Measurements from ENCODE around the gene SNRPA1. TPM values are rescaled to one million over a fixed set of nuclear protein-coding genes. Genes with fewer than 3 reads are reported as not detected.
"Not testable (repeated sequence)": the region's sequence is repeated elsewhere in the genome, so short reads cannot be mapped to it uniquely, and the experiment has no call there.

Gene SNRPA1
- polyA plus RNA-seq, 1 experiment = 57.0 TPM

DNA sequence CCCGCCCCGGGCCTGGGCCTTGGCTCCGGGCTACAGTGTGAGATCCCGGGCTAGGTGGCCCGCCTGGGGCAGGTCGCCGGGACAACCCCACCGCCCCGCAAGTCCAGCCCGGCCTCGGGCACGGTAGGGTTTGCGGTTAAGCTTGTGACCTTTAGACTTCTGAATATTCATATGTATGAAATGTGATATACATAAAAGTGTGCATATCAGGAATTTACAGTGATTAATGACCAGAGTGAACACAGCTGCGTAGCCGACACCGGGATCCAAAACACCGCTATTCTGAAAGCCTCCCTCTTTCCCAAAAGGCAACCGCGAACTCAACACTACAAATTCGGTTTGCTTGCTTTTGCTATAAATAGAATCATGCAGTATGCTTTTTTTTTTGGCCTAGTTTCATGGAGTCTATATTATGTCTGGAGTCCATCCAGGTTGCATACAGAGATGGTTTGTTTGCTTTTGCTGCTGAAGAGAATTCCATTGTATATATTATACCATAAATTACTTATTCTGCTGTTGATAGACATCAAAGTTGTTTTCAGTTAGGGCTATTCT is 636 bp upstream of the SNRPA1 start:
- TF ChIP-seq, protein P1, sequence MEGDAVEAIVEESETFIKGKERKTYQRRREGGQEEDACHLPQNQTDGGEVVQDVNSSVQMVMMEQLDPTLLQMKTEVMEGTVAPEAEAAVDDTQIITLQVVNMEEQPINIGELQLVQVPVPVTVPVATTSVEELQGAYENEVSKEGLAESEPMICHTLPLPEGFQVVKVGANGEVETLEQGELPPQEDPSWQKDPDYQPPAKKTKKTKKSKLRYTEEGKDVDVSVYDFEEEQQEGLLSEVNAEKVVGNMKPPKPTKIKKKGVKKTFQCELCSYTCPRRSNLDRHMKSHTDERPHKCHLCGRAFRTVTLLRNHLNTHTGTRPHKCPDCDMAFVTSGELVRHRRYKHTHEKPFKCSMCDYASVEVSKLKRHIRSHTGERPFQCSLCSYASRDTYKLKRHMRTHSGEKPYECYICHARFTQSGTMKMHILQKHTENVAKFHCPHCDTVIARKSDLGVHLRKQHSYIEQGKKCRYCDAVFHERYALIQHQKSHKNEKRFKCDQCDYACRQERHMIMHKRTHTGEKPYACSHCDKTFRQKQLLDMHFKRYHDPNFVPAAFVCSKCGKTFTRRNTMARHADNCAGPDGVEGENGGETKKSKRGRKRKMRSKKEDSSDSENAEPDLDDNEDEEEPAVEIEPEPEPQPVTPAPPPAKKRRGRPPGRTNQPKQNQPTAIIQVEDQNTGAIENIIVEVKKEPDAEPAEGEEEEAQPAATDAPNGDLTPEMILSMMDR (IDR thresholded peaks at IDR 0.05; ENCODE audit: low read depth, low read length) = no peak
- Histone ChIP-seq H3K27ac (ENCODE audit: low read depth, low read length) (peak overlapping the region; percentile 93), H3K4me3 (ENCODE audit: low read depth, low read length) (peak overlapping the region; percentile 65), H3K27me3 (ENCODE audit: control insufficient read depth, insufficient read depth, low read length) (no peaks in the 10 kb centered on the region), H3K9me3 (ENCODE audit: control insufficient read depth, insufficient read depth, low read length) (no peaks in the 10 kb centered on the region)
- DNase-seq (ENCODE audit: low read depth, low spot score) = peak; percentile 32
- ChIA-PET CTCF (interaction anchor here (0.7 to 12.0 kb wide), 3 partner anchors 289 to 645 kb away, joined by 3 to 232 read pairs (median 5); no protein-coding TSS in a partner anchor), POLR2A (interaction anchor here (0.7 to 0.8 kb wide), 3 partner anchors 39 to 726 kb away, joined by 3 to 4 read pairs (median 3); no protein-coding TSS in a partner anchor)

DNA sequence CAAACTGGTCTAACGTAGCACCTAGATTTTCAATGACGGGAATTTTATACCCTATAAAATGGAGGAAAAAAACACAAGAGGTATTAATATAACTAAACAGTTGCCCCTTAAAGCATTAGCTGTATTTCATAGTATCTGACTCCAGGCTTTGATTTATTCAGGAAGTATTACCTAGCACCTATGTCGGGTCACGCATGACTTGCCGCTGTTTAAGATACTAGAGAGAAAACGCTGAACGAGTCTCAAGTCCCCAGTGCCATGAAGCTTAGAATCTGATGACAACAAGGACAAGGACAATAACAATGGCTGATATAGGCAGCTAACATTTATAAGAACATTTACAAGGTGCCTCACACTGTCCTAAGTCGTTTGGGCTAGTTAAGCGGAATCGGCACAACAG is 1.9 kb downstream of the SNRPA1 start:
- Histone ChIP-seq H3K27me3 (ENCODE audit: control insufficient read depth, insufficient read depth, low read length) (no peaks in the 10 kb centered on the region), H3K9me3 (ENCODE audit: control insufficient read depth, insufficient read depth, low read length) (no peaks in the 10 kb centered on the region), H3K27ac (ENCODE audit: low read depth, low read length) (no peak overlapping the region), H3K4me3 (ENCODE audit: low read depth, low read length) (peak overlapping the region; percentile 65)
- TF ChIP-seq, protein P1 (IDR thresholded peaks at IDR 0.05; ENCODE audit: low read depth, low read length) = no peak
- ChIA-PET CTCF (interaction anchor here (0.9 to 3.1 kb wide), 2 partner anchors 277 to 348 kb away, joined by 3 to 30 read pairs; no protein-coding TSS in a partner anchor), POLR2A (interaction anchor here (1.0 kb wide), 1 partner anchor 26 kb away, joined by 3 read pairs; no protein-coding TSS in a partner anchor)
- no peak for DNase-seq (ENCODE audit: low read depth, low spot score)

DNA sequence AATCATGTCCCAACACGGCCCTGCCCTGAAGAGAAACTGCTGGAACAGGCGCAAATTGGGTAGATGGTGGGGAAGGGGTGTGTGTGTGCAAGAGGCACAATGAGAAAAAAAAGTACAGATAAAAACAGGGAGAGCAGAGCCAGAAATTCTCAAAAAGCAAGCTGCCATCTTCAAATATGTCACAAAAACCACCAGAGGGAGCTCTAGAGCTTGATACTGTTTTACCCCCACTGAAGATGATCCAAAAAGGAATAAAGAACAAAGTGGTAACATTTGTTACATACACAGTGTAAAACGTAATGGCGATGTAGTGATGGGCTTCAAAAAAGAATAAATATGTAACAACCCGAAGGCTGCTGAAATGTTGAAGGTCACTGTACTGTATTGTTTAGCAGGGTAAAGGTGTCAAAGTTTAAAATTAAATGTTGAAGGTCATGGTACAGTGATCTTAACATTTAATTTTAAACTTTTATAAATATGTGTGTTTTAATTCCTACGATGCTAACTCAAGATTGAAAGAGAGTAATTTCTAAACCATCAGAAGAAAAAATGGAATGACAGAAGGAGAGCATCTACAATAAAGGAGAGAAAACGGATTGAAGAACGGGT is 6.0 kb downstream of the SNRPA1 start:
- Histone ChIP-seq H3K4me3 (ENCODE audit: low read depth, low read length) (no peak overlapping the region), H3K27ac (ENCODE audit: low read depth, low read length) (no peak overlapping the region), H3K9me3 (ENCODE audit: control insufficient read depth, insufficient read depth, low read length) (no peaks in the 10 kb centered on the region), H3K27me3 (ENCODE audit: control insufficient read depth, insufficient read depth, low read length) (no peaks in the 10 kb centered on the region)
- ChIA-PET POLR2A (interaction anchor here (0.7 kb wide), 1 partner anchor 21 kb away, joined by 3 read pairs; no protein-coding TSS in a partner anchor), CTCF (interaction anchor here (0.5 to 5.0 kb wide), 13 partner anchors 9 to 403 kb away, joined by 3 to 58 read pairs (median 5); no protein-coding TSS in a partner anchor)
- DNase-seq (ENCODE audit: low read depth, low spot score) = no peak
- TF ChIP-seq, protein P1 (IDR thresholded peaks at IDR 0.05; ENCODE audit: low read depth, low read length) = peak; percentile 60

DNA sequence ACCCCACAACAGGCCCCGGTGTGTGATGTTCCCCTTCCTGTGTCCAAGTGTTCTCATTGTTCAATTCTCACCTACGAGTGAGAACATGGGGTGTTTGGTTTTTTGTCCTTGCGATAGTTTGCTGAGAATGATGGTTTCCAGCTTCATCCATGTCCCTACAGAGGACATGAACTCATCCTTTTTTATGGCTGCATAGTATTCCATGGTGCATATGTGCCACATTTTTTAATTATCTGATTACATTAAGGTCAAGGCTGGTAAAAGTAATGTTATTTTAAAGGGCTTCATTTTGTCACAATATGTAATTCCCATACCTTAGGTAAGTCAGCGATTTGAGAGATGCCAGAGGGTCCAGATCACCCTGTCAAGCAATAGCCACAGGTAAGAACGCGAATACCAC is 7.7 kb downstream of the SNRPA1 start:
- CTCF ChIA-PET = interaction anchor here (0.9 to 5.0 kb wide), 4 partner anchors 247 to 354 kb away, joined by 3 to 58 read pairs (median 4); no protein-coding TSS in a partner anchor

DNA sequence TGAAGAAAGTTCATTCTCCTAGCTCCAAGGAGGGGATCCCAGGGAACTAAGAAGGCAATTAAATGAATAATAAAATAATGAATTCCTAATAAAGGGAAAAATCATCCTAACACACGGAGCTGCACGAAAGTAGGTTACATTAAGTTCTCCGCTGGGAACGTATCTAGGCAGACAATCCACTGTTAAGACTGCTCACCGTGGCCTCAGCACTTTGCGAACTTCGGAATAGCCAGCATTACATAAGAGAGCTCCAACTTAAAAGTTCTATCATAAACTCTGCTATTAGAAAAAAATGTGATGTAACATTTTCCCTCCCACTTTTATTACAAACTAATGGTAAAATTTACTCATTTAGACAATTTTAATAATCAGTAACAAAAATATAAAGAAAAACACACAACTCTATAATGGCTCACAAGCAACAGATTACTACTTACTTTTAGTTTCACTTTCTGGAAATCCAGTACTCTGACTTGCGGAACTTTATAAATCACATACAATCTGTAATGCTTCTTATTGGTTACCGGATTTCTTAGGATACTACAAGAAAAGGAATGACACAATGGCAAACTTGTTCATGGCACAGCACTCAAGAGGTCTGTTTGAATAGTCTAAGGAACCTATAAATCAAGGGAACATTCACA is 8.5 kb downstream of the SNRPA1 start:
- H3K9me3 ChIP-seq (ENCODE audit: control insufficient read depth, insufficient read depth, low read length) = no peaks in the 10 kb centered on the region
- H3K27me3 ChIP-seq (ENCODE audit: control insufficient read depth, insufficient read depth, low read length) = no peaks in the 10 kb centered on the region
- TF ChIP-seq, protein P1 (IDR thresholded peaks at IDR 0.05; ENCODE audit: low read depth, low read length) = no peak
- ChIA-PET POLR2A (no interaction called here), CTCF (interaction anchor here (0.8 to 5.0 kb wide), 3 partner anchors 354 to 359 kb away, joined by 3 to 58 read pairs (median 14); no protein-coding TSS in a partner anchor)
- H3K4me3 ChIP-seq (ENCODE audit: low read depth, low read length) = no peak overlapping the region
- H3K27ac ChIP-seq (ENCODE audit: low read depth, low read length) = no peak overlapping the region
- DNase-seq (ENCODE audit: low read depth, low spot score) = no peak

More for the DNA sequence above, 7.7 kb downstream of the SNRPA1 start:
- POLR2A ChIA-PET; DNase-seq (ENCODE audit: low read depth, low spot score); H3K9me3 ChIP-seq (ENCODE audit: control insufficient read depth, insufficient read depth, low read length); H3K27me3 ChIP-seq (ENCODE audit: control insufficient read depth, insufficient read depth, low read length); H3K4me3 ChIP-seq (ENCODE audit: low read depth, low read length); H3K27ac ChIP-seq (ENCODE audit: low read depth, low read length): not testable (repeated sequence)
